Endothelial cell of umbilical vein (primary cell): ENCODE measurements around the gene UBAP2L. TPM values are rescaled to one million over a fixed set of nuclear protein-coding genes. Genes with fewer than 3 reads are reported as not detected.

Source experiments
- BruUV-seq: library from RNA; stranded (reverse); fragments of 400-500 nt; replicated peaks from 2 replicates; lab custom pipeline; 2021; lab: Mats Ljungman, UMichigan
- CTCF ChIA-PET: fragments of 300-600, 350-600 bp; sonication (Branson Sonifier 250); formaldehyde crosslinking; loops from one replicate; lab custom pipeline; 2021; ENCODE audit warnings: antibody characterized with exemption, inconsistent platforms; lab: Charles Lee
- POLR2A ChIA-PET: fragments of 300-600, 350-600 bp; sonication (Branson Sonifier 250); formaldehyde crosslinking; loops from one replicate; lab custom pipeline; 2021; ENCODE audit warnings: antibody characterized with exemption, inconsistent platforms; lab: Charles Lee
- DNase-seq: peaks from one replicate; pipeline ENCODE4 v3.0.0-alpha.2; 2011; ENCODE audit warnings: low read depth, low spot score
- FAIRE-seq: peaks from 2 replicates; lab custom pipeline; 2011; peaks lifted over from hg19 to GRCh38; lab: Jason Lieb, UNC
- H2AFZ ChIP-seq: 2 replicates; pipeline ENCODE4 v1.6.0; 2012; ENCODE audit warnings: low read depth, low read length, control low read depth, inconsistent platforms
- H3K27ac ChIP-seq: 2 replicates; pipeline ENCODE4 v1.5.1; 2011; ENCODE audit warnings: low read depth, mild to moderate bottlenecking, control low read depth, low read length, moderate library complexity; ENCODE audit not compliant: insufficient read depth
- H3K27me3 ChIP-seq, 2 experiments: 2 replicates each; pipeline versions ENCODE4 v1.6.0 to v1.6.1; 2011; ENCODE audit warnings: low read length in 2 of 2, mixed read lengths in 1 of 2; ENCODE audit not compliant: control insufficient read depth in 2 of 2, insufficient read depth in 2 of 2
- H3K36me3 ChIP-seq, 2 experiments: 2 replicates in 1 of 2; 3 replicates in 1 of 2; pipeline ENCODE4 v1.5.1; 2011; ENCODE audit warnings: low read length in 2 of 2, mild to moderate bottlenecking in 1 of 2, moderate library complexity in 1 of 2; ENCODE audit not compliant: control insufficient read depth in 2 of 2, insufficient read depth in 2 of 2; ENCODE audit errors: extremely low read depth in 1 of 2
- H3K4me1 ChIP-seq: 3 replicates; pipeline ENCODE4 v1.5.1; 2011; ENCODE audit warnings: mild to moderate bottlenecking, low read length; ENCODE audit not compliant: control insufficient read depth, insufficient read depth; ENCODE audit errors: extremely low read depth
- H3K4me2 ChIP-seq: 2 replicates; pipeline ENCODE4 v1.6.1; 2011; ENCODE audit warnings: low read length, control low read depth, mixed read lengths; ENCODE audit not compliant: insufficient read depth
- H3K4me3 ChIP-seq, 3 experiments: fragments of 200-600 bp in 1 of 3; sonication (generic), shearing (Covaris generic) in 1 of 3; replicated peaks in 1 of 3; 2 replicates each; pipeline ENCODE4 v1.5.1; 2011 to 2016; ENCODE audit warnings: control low read depth in 3 of 3, low read length in 3 of 3, mild to moderate bottlenecking in 2 of 3, inconsistent platforms in 1 of 3, low read depth in 1 of 3, moderate library complexity in 1 of 3; ENCODE audit not compliant: insufficient read depth in 1 of 3
- H3K79me2 ChIP-seq: 2 replicates; pipeline ENCODE4 v1.6.0; 2012; ENCODE audit warnings: low read length, inconsistent platforms; ENCODE audit not compliant: control insufficient read depth, insufficient read depth
- H3K9ac ChIP-seq: replicated peaks from 2 replicates; pipeline ENCODE3; 2011; ENCODE audit warnings: low read length, control low read depth; ENCODE audit not compliant: insufficient read depth; ENCODE audit errors: extremely low read depth
- H3K9me1 ChIP-seq: replicated peaks from 3 replicates; pipeline ENCODE4 v1.6.0; 2011; ENCODE audit warnings: mild to moderate bottlenecking, low read length; ENCODE audit not compliant: control insufficient read depth, insufficient read depth; ENCODE audit errors: extremely low read depth
- H3K9me3 ChIP-seq: replicated peaks from 2 replicates; pipeline ENCODE4 v1.5.1; 2012; ENCODE audit warnings: low read length, inconsistent platforms; ENCODE audit not compliant: control insufficient read depth, insufficient read depth
- H4K20me1 ChIP-seq: replicated peaks from 2 replicates; pipeline ENCODE3; 2011; ENCODE audit warnings: mild to moderate bottlenecking, low read length; ENCODE audit not compliant: control insufficient read depth, insufficient read depth; ENCODE audit errors: extremely low read depth
- CTCF ChIP-seq, 2 donors: IDR thresholded peaks; 1 replicate in 1 of 2; 2 replicates in 1 of 2; pipeline ENCODE4 v1.5.1; 2011; ENCODE audit warnings: low read length in 2 of 2, mild to moderate bottlenecking in 2 of 2, moderate library complexity in 2 of 2, control low read depth in 1 of 2, inconsistent platforms in 1 of 2, low read depth in 1 of 2; ENCODE audit not compliant: insufficient read depth in 1 of 2; ENCODE audit errors: extremely low read depth in 1 of 2
- EZH2 ChIP-seq: IDR thresholded peaks from 2 replicates; pipeline ENCODE4 v1.6.1; 2012; ENCODE audit warnings: borderline replicate concordance, low read depth, mild to moderate bottlenecking, moderate library complexity, low read length, inconsistent platforms; ENCODE audit not compliant: severe bottlenecking
- FOS ChIP-seq: IDR thresholded peaks from 2 replicates; pipeline ENCODE4 v1.6.1; 2011; ENCODE audit warnings: mild to moderate bottlenecking, low read length, moderate library complexity, borderline replicate concordance; ENCODE audit not compliant: insufficient read depth
- GATA2 ChIP-seq: IDR thresholded peaks from 2 replicates; pipeline ENCODE4 v1.7.0; 2011; ENCODE audit warnings: low read depth, mild to moderate bottlenecking, moderate library complexity, mixed read lengths, low read length; ENCODE audit not compliant: insufficient read length, insufficient read depth
- JUN ChIP-seq: IDR thresholded peaks from 2 replicates; pipeline ENCODE4 v1.6.1; 2011; ENCODE audit warnings: borderline replicate concordance, low read depth; ENCODE audit not compliant: insufficient read length, insufficient read depth
- MYC ChIP-seq: IDR thresholded peaks from one replicate; pipeline ENCODE4 v1.6.1; 2011; ENCODE audit warnings: mild to moderate bottlenecking, low read depth, low read length
- POLR2A ChIP-seq: IDR thresholded peaks from 2 replicates; pipeline ENCODE4 v1.6.1; 2012; ENCODE audit warnings: low read depth, mild to moderate bottlenecking, control low read depth, low read length
- POLR2AphosphoS5 ChIP-seq: IDR thresholded peaks from 2 replicates; pipeline ENCODE4 v1.6.1; 2012; ENCODE audit warnings: low read depth, mild to moderate bottlenecking, control low read depth, low read length, moderate library complexity; ENCODE audit not compliant: insufficient read depth
- dilution Hi-C: fragments of 300-500 bp; cut with MboI; formaldehyde crosslinking; loops from one replicate; pipeline ENCODE4 v1.15.0; 2019; ENCODE audit warnings: low sequenced_read_pairs; ENCODE audit not compliant: extremely low pct_ligation_motif_present
- intact Hi-C: fragments of 100-400 bp; cut with micrococcal nuclease; formaldehyde crosslinking; loops from one replicate; pipeline ENCODE4 v1.10.0; 2022
- polyA plus RNA-seq, 4 experiments: library from polyadenylated mRNA; depleted of rRNA in 3 of 4; stranded (reverse) in 3 of 4; unstranded in 1 of 4; fragments of >200 nt; gene quantifications; 2 replicates each; pipeline versions ENCODE4 v1.2.1 to v1.2.3, GENCODE V29; 2011 to 2012; ENCODE audit warnings: missing spikeins in 1 of 4
- total RNA-seq: library from RNA; stranded (reverse); gene quantifications from 2 replicates; pipeline ENCODE4 v1.2.3, GENCODE V29; 2021
- TF ChIP-seq, protein P1 (sequence below): IDR thresholded peaks from 2 replicates; pipeline ENCODE4 v1.6.1; 2011; ENCODE audit not compliant: insufficient read depth, insufficient read length

Gene UBAP2L
- total and polyA plus RNA-seq, 2 donors (not counting 3 experiments of a cell fraction or from before 2014, with no cell fraction given), result 229 to 280 TPM

DNA sequence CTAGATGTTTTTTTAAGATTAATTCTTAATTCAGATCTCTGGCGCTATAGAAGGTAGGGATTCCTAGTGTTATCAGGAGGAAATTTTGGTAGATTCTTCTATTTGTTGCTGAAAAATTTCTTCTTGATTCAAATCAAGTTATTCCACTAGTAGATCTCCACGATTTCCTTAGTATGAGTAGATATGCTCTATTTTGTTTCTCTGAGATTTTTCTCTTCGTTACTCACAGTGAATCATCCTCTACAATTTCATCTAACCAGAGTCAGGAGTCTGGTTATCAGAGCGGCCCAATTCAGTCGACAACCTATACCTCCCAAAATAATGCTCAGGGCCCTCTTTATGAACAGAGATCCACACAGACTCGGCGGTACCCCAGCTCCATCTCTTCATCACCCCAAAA, 32.9 kb downstream of the UBAP2L start:
- H3K79me2 ChIP-seq, result peaks cover 2% of the 10 kb centered on the region
- ChIA-PET CTCF (no interaction called here), POLR2A (no interaction called here)
- intact Hi-C loops, result no loop called here
- H3K9me3 ChIP-seq, result no peaks in the 10 kb centered on the region
- dilution Hi-C loops, result no loop called here
- H3K4me2 ChIP-seq, result no peak overlapping the region
- no peaks in the 10 kb centered on the region for H4K20me1 ChIP-seq
- H3K27ac ChIP-seq, result no peak overlapping the region
- H3K9me1 ChIP-seq, result no peaks in the 10 kb centered on the region
- no peak overlapping the region for H2AFZ ChIP-seq
- no peak overlapping the region for H3K9ac ChIP-seq
- DNase-seq (no peak), FAIRE-seq (no peak)
- BruUV-seq, result no TSS peak
- H3K4me1 ChIP-seq, result no peaks in the 10 kb centered on the region
- no peak overlapping the region for H3K4me3 ChIP-seq
- no peak for TF ChIP-seq POLR2AphosphoS5
- no peak for TF ChIP-seq FOS
- no peak for TF ChIP-seq CTCF (IDR thresholded peaks at IDR 0.05; ENCODE audit: extremely low read depth in 1 of 2, insufficient read depth in 1 of 2, low read depth in 1 of 2, low read length in 2 of 2)
- no peak for TF ChIP-seq POLR2A
- TF ChIP-seq GATA2, result no peak
- TF ChIP-seq MYC, result no peak
- no peak for TF ChIP-seq JUN
- TF ChIP-seq, protein P1, sequence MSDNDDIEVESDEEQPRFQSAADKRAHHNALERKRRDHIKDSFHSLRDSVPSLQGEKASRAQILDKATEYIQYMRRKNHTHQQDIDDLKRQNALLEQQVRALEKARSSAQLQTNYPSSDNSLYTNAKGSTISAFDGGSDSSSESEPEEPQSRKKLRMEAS, result no peak
- no peak for TF ChIP-seq EZH2
- peaks cover 40 to 59% of the 10 kb centered on the region in 2 experiments for H3K36me3 ChIP-seq
- no peaks in the 10 kb centered on the region for H3K27me3 ChIP-seq
